Astrocyte of the cerebellum (primary cell): ENCODE results near the gene DNASE1L3.

Source experiments
- DNase-seq: peaks from one replicate; pipeline ENCODE4 v3.0.0-alpha.2; 2011; ENCODE audit warnings: low read depth
- H3K4me3 ChIP-seq: 2 replicates; pipeline ENCODE4 v1.5.1; 2011; ENCODE audit warnings: mild to moderate bottlenecking, low read depth, low read length, moderate library complexity
- in situ Hi-C: cut with HindIII; loops from 2 replicates; pipeline ENCODE4 v1.10.0; 2017; ENCODE audit warnings: low sequenced_read_pairs
- TF ChIP-seq, protein P1 (sequence below): IDR thresholded peaks from 2 replicates; pipeline ENCODE4 v1.5.1; 2012; ENCODE audit warnings: low read length, low read depth, moderate library complexity, mild to moderate bottlenecking; ENCODE audit errors: missing control alignments

Gene DNASE1L3

DNA sequence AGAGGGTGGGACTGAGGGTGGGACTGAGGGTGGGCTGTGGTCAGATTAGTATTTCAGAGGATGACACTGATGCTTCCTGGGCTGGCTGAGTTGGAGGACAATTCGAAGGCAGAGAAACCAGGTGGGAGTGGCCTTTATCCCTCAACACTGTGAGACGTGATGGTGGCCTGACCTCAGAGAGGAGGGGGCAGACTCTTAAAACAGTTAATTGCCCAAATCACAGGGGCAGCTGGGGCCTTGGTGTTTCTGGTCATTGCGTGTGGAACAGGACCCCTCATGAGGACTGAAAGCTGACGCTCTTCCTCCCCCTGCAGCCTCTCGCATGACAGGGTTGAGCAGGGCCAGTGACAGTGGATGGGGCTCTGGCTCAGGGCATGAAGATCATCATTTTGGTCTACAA is 18.7 kb downstream of the DNASE1L3 start:
- in situ Hi-C loops = loop anchor here (5.0 kb wide), 1 partner anchor 95 kb away; no protein-coding TSS in a partner anchor
- TF ChIP-seq, protein P1, sequence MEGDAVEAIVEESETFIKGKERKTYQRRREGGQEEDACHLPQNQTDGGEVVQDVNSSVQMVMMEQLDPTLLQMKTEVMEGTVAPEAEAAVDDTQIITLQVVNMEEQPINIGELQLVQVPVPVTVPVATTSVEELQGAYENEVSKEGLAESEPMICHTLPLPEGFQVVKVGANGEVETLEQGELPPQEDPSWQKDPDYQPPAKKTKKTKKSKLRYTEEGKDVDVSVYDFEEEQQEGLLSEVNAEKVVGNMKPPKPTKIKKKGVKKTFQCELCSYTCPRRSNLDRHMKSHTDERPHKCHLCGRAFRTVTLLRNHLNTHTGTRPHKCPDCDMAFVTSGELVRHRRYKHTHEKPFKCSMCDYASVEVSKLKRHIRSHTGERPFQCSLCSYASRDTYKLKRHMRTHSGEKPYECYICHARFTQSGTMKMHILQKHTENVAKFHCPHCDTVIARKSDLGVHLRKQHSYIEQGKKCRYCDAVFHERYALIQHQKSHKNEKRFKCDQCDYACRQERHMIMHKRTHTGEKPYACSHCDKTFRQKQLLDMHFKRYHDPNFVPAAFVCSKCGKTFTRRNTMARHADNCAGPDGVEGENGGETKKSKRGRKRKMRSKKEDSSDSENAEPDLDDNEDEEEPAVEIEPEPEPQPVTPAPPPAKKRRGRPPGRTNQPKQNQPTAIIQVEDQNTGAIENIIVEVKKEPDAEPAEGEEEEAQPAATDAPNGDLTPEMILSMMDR = no peak
- no peak for DNase-seq
- no peak overlapping the region for H3K4me3 ChIP-seq

DNA sequence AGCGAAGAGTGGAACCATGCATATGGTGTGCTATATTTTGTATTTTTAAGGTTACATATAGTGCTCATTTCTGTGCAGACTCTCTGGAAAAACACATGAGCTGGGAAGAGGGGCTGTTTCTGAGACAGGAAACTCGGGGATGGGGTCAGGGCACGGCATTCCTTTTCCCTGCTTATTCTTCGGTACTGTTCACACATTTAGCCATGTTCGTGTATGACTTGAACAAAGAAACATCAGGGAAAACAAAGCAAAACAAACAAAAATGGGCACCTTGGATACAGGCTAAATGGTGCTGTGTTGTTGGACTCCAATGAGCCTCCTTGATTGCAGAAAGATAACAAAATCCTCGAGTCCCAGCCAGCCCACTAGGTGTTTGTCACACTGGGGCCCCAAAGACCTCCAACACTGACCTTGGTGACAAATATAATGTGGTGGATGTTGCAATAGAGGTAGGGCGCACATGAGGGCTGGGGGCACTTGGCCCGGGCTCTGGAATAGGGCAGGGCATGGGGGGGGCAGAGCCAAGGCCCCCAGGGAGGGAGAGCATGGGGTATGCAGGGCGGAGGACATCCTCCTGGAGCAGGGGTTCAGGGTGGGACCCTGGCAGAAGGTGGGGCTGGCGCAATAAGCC is 19.3 kb downstream of the DNASE1L3 start:
- no peak for DNase-seq
- TF ChIP-seq, protein P1 = no peak
- in situ Hi-C loops = loop anchor here (5.0 kb wide), 1 partner anchor 96 kb away; no protein-coding TSS in a partner anchor
- no peak overlapping the region for H3K4me3 ChIP-seq

DNA sequence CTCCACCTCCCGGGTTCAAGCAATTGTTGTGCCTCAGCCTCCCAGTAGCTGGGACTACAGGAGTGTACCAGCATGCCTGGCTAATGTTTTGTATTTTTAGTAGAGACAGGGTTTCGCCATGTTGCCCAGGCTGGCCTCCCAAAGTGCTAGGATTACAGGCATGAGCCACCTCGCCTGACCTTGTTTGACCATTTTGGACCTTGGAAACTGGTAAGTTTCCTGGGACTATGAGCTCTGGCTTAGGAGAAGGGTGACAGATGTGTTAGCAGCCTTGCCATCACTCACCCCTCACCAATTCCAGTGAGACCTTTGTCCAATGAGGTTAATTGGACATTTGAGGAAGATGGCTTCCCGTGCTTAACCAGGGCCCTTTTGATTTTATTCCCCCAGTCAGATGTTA is 19.9 kb downstream of the DNASE1L3 start:
- TF ChIP-seq, protein P1 = no peak
- no peak overlapping the region for H3K4me3 ChIP-seq
- DNase-seq = no peak
- in situ Hi-C loops = loop anchor here (5.0 kb wide), 1 partner anchor 96 kb away; no protein-coding TSS in a partner anchor

DNA sequence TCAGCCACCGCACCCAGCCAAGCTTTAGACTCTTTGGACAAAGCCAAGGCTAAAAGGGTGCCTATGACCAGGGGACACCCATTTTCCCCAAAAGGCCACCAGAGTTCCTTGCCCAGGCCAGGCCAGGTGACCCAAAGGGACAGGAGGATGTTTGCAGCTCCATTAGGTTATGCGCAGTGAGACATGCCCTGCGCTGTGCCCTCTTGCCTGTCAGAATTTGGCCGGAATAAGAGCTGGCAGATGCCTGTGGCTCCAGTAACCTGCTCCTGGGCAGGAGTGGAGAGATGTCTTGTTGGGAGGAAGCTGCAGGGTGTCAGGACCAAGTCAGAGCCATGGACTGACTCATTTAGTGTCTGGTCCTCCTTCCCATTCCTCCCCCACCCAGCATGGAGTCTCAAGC is 20.5 kb downstream of the DNASE1L3 start:
- no peak for DNase-seq
- in situ Hi-C loops = loop anchor here (5.0 kb wide), 1 partner anchor 97 kb away; no protein-coding TSS in a partner anchor
- H3K4me3 ChIP-seq = no peak overlapping the region
- TF ChIP-seq, protein P1 = no peak

DNA sequence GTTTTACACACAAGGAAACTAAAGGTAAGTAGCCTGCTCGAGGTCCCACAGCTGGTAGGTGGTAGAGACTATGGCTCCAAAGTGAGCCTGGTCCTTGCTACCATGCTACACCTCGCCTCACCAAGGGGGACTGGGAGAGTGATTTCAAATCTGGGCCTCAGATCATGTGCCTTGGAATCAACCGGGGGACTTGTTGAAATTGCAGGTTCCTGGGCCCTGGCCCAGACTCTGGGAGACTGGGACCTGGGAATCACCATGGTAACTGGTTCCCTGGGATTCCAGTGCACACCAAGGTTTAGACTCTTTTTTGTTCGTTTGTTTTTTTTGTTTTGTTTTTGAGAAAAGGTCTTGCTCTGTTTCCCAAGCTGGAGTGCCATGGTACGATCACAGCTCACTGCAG is 21.1 kb downstream of the DNASE1L3 start:
- no peak for DNase-seq
- in situ Hi-C loops = loop anchor here (5.0 kb wide), 1 partner anchor 98 kb away; no protein-coding TSS in a partner anchor
- TF ChIP-seq, protein P1 = no peak
- no peak overlapping the region for H3K4me3 ChIP-seq

DNA sequence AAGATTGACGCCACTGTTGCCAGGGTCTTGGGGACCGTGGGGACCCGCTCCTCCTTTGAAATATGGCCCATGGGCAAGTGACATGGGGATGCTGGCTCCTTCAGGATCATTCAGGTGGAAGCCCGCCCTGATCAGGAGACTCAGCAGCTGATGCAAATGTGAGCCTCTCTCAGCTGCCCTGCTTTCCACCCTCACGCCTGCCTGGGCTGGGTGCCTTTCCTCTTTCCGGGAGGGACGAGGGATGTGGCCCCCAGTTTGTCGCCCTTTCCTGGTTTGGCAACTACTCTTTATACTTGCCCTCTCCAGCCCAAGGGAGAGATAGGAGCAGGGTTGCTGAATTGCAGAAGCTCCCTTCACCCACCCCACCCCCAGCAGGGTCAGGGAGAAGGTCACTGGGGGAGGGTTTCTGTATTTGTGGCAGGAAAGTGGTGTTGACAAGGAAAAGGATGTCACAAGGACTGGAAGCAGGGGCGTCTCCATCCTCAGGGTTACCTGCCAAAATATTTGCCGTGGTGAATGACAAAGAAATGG is 21.8 kb downstream of the DNASE1L3 start:
- no peak for DNase-seq
- in situ Hi-C loops = no loop called here
- TF ChIP-seq, protein P1 = no peak
- H3K4me3 ChIP-seq = no peak overlapping the region
